COLO829 (cell line): Measurements from ENCODE around the gene TTC31.
A peak's percentile ranks its signal among the peaks of the same experiment; 100 is the strongest.
"Not testable (repeated sequence)": the region's sequence is repeated elsewhere in the genome, so short reads cannot be mapped to it uniquely, and the experiment has no call there.

Experiments used
- DNase-seq: peaks from one replicate; pipeline ENCODE4 v3.0.0; 2012; ENCODE audit warnings: low spot score

The TTC31 gene

DNA sequence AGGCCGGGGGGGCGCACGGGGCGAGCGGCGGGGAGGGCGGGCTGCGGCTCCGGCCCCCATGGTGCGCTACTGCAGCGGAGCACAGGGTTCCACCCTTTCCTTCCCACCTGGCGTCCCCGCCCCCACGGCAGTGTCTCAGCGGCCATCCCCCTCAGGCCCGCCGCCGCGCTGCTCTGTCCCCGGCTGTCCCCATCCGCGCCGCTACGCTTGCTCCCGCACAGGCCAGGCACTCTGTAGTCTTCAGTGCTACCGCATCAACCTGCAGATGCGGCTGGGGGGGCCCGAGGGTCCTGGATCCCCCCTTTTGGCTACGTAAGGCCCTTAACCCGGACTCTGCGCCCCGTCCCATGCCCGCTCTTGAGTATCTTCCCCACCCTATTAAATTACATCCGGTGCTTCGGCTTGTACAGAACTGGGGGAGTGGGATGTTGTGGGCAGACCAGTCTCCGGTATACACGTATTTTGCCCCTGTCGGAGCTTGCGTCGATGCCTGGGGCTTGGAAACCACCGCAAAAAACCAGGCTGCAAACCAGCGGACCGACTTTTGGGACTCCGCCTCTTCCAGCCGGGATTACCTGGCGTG is 25.2 kb upstream of the TTC31 start:
- DNase-seq = no peak

DNA sequence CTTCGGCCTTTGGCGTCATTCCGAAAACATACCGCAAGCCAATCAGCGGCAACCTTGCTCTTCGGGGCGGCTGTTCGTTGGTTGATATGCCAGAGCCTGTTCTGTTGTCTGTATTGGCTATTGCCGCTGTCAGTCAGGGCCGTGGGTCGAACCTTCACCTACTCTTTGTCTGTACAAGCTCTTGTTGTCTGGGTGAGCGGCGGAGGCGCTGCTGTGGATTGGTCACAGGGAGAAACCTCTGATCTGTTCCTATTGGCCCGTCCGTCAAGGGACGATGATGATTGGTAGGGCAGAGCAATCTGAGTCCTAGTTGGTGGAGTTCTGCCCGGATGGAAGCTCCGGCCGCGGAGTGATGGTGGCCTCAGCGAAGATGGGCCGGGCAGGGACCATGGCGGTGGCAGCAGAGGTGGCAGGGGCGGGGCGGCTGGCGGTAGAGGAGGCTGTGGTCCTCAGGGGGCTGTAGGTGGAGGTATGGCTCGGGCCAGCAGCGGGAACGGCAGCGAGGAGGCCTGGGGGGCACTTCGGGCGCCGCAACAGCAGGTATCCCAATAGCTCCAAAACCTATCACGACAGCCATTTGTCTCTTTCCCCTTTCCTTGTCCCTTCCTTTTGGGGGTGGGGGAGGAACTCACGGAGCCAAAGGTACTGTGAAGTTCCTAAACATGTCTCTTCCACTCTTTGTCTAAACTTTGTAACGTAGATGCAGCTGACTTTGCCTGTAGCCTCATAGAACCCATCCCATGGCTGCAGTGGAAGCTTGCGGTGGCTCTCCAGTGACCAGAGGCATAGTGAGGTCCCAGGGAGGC is 24.5 kb upstream of the TTC31 start, which contains the start of gene WBP1:
TSS of gene WBP1 (plus strand) at position 307 of the 806 bp plus-strand sequence. CDS start at position 472, 165 bp downstream.
- peak; percentile 95 for DNase-seq

DNA sequence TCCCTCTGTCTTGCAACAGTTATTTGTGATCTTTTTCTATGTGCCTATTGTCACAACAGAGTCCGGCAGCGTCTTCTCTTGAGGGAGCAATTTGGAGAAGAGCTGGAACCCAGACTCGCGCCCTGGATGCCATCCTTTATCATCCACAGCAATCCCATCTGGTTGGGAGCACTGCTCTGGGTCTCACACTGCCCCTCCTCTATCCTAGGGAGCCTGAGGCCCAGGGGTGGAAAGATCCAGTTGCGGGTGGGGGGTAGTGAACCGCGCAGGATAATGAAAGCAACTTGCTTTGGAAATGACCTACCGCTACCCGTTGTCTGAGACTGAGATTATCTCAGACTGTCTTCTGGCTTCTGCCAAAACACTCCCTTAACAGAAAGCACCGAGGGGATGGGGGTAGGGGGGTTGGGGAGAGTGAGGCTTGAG is 23.9 kb upstream of the TTC31 start:
- DNase-seq = no peak

DNA sequence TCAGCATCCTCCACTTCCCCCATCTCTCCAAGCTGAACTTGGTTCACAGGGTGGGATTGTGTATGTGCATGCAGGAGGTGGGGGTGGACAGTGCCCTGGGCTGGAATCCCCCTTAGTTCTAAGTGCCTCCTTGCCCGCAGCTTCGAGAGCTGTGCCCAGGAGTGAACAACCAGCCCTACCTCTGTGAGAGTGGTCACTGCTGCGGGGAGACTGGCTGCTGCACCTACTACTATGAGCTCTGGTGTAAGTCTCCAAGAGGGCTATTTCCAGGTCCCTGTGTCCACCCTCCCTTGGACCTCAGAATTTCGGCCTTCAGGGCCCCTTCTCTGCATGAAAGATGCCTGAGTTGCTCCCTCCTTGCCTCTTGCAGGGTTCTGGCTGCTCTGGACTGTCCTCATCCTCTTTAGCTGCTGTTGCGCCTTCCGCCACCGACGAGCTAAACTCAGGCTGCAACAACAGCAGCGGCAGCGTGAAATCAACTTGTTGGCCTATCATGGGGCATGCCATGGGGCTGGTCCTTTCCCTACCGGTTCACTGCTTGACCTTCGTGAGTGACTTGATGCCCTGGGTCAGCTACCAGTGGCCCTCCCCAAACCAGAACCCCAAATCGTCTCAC is 23.3 kb upstream of the TTC31 start:
- not testable (repeated sequence) for DNase-seq

DNA sequence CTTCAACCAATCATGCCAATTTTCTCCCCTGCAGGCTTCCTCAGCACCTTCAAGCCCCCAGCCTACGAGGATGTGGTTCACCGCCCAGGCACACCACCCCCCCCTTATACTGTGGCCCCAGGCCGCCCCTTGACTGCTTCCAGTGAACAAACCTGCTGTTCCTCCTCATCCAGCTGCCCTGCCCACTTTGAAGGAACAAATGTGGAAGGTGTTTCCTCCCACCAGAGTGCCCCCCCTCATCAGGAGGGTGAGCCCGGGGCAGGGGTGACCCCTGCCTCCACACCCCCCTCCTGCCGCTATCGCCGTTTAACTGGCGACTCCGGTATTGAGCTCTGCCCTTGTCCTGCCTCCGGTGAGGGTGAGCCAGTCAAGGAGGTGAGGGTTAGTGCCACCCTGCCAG is 22.7 kb upstream of the TTC31 start:
- not testable (repeated sequence) for DNase-seq

DNA sequence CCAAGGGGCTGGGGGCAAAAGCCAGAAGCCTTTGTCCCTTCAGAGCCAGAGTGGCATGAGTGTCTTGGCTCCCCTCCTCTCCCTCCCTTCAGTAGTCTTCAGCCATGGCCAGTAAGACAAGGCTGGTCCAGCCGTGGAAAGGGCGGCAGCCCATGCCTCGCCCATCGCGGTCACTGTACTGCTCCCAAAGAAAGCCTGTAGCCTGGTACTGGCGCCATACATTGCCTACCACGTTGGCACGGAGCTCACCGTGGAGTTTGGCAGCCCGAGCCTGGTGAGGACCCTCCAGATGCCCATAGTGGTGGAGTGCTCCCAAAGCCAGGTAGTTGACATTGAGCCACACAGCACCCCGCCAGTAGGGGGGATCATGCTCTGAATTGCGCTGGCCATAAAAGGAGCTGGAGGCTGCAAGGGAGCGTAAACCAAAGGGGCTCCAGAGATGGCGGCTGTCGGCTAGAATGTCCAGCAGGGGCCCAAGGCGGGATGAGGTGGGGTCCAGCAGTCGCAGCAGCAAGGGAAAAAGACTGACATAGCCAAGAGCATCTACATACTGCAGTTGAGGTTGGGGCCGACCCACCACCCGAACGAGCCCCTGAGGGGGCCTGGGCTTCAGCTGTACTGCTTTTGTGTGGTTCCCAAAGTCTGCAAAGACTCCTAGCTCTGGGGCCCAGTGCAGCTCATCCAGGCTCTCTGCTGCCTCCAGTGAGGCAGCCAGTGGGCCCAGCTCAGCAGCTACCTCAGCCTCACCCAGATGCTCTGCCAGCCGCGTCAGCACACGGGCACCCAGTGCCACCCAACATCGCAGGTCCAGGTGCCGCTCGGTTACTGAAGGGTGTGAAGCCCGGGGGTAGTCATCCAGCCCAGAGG is 21.5 kb upstream of the TTC31 start:
- DNase-seq = no peak

DNA sequence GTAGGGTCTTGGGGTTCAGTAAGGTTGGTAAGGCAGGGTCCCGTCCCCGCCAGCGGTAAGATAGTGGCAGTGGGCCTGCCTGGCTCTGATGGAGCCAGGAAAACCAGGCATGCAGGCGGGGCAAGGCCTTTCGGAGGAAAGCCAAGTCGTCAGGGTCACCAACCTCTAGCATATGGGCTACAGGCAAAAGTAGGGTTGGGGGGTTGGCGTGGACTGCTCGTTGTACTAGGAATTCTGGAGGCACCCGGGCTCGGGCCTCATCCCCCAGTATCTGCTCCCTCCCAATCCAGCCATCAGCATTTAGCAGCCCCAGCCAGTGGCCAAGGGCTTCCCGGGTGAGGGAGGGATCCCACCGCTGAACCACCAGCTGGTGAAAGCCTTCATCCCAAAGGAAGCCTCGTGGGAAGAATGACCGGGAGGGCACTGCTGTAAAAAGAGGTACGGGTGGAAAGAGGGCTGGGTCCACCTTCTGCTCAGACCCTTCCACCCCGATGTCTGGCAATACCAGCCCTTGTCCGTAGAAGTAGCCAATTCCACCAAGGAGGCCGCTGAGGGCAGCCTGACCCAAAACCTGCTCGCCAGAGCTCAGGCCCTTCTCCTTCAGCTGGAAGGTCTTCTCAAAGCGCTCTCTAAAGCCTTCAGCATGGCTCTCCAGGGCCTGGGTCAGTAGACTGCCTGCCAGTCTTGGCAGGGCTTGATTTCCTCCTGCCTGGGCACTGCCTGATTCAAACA is 20.7 kb upstream of the TTC31 start:
- no peak for DNase-seq

DNA sequence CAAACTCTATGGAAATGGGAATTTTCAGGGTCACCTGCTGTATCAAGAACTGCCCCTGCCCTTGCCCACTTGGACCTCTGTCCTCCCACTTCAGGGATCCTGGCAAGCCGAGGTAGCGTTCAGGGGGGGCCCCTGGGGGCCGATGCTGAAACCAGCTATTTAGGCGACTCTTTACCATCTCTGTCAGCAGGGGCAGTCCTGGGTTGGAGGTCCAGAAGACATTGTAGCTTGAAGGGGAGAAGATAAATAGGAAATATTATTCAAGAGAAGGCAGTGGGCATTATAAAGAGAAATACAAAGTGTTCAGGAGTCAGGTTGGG is 20.1 kb upstream of the TTC31 start:
- DNase-seq = no peak

DNA sequence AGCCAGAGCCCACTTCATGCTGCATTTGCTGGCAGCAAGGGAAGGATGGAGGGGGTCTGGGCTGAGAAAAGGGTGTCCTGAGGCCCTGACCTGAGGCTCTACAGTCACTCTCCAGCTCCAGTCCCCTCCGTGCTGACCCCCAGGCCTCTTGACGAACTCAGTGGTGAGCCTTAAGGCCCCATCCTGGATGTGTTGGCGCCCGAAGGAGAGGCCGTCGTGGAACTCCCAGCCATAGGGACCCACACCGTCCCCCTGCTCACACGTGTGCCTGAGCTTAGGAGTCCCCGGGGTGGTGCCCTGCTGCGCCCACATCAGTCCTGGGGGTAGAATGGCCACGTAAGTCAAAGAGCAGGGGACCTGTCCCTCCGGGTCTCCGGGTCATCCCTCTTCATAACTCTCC is 18.5 kb upstream of the TTC31 start:
- DNase-seq = no peak

DNA sequence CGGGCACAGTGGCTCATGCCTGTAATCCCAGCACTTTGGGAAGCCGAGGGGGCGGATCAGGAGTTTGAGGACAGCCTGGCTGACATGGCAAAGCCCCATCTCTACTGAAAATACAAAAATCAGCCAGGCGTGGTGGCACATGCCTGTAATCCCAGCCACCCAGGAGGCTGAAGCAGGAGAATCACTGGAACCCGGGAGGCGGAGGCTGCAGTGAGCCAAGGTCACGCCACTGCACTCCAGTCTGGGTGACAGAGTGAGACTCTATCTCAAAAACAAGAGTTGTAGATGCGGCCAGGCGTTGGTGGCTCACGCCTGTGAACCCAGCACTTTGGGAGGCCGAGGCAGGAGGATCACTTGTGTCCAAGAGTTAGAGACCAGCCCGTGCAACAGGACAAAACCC is 12.1 kb upstream of the TTC31 start:
- not testable (repeated sequence) for DNase-seq

DNA sequence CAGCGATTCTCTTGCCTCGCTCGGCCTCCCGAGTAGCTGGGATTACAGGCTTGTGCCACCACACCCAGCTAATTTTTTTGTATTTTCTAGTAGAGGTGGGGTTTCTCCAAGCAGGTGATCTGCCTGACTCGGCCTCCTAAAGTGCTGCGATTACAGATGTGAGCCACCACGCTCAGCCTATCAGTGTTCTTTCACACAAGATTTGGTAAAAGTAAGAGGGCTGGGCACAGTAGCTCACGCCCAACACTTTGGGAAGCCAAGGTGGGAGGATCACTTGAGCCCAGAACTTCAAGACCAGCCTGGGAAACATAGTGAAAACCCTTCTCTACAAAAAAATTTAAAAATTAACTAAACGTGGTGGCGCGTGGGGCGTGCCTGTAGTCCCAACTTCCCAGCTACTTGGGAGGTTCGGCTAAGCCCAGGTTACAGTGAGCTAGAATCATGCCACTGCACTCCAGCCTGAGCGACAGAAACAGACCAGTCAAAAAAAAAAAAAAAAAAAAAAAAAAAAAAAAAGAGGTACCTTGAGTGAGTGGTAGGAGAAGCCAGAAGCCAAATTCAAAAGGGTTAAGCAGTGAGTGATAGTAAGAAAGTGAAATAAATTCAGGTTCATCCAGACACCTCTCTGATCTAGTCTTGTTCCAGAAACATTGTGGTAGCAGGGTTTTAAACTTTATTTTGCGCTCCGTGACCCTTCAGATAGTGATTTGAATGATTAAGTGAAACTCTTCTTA is 11.4 kb upstream of the TTC31 start:
- DNase-seq = no peak

DNA sequence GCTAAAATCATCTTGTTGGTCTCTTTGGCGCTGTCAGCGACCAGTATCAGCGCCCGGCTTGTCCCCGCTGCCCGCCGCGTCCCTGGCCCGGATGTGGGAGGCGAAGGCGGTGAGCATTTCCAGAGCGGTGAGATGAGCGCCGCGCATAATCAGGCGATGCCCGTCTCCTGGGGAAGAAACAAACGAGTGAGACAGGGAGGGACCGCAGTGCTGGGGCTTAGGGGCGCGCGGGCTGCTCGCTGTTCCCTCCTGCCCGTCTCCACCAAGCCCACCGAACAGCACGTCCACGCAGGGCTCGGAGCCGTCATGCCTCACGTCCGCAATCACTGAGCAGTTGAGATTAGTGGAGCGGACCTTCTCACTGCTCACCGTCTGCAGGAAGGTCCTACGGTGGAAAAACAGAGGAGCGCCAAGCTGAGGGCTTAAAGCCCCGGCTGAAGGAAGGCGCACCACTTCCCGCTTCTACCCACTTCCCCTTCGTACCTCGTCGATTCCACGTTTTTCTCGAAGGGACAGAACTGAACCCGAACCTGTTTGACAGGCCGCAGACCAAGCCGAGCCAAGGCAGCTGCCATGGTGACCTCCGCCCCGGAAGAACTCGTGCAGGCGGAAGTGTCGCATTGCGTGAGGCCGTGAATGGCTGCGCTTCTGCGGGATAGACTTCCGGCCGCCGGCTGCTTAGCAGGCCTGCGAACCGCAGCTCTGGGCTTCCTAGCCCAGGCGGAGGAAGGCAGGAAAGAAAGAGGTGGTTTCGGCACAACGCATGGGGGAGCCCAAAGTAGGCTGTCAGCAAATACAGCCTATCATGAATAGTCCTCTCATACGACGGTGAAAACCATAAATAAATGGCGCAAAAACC is 10.6 kb upstream of the TTC31 start, which contains the start of gene MRPL53:
TSS of gene MRPL53 (minus strand) at position 595 of the 859 bp plus-strand sequence. CDS start at position 575, 20 bp downstream.
- DNase-seq = peak; percentile 47

DNA sequence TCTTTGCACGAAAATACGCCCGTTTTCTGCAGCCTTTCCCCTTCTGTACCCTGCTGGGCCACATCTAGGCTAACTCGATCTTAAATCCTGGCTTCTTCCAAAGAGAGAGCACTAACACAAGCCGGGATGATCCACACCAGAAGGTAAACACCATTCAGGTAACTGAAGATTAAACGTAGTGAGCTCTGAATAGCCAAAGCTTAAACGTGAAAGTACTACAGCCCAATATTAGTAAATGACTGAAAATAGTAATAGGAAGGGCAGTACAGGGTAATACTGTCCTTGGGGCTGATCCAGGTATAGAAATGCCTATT is 10.0 kb upstream of the TTC31 start:
- no peak for DNase-seq

DNA sequence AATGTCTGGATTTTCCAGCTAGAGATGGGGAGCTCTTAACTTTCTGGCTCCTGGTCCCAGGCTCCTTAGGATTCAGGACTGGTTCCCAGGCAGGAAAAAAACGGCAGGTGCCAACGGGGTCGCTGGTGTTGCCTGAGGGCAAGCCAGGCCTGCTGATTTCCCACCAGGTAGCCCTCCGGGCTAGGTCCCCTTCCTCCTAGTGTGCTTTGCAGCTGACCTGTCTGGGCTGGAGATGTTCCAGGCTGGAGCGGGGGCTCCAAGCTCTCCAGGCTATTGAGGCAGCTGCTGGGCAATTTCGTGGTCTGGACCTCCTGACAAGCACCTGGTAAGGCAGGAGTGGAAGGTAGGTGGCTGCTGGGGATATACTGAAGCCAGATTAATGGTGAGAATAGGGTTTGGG is 8.4 kb upstream of the TTC31 start:
- DNase-seq = no peak

DNA sequence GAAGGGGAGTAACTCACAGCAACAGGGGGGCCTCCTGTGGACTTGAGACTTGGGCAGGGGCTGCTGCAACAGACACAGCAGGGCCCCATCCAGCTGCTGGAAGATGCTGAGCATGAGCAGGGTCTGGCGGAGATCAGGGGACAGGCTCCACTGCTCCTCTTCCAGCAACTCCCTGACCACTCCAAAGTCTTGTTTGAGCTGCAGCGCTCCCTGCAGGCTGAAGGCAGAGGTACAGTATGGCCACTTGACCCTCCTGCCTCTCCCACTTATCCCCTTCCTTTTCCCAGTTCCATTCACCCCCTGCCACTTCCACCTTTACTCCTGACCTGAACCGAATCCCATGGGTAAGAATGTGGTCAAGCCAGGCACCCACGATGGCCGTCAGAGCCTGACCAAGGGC is 8.0 kb upstream of the TTC31 start:
- no peak for DNase-seq

DNA sequence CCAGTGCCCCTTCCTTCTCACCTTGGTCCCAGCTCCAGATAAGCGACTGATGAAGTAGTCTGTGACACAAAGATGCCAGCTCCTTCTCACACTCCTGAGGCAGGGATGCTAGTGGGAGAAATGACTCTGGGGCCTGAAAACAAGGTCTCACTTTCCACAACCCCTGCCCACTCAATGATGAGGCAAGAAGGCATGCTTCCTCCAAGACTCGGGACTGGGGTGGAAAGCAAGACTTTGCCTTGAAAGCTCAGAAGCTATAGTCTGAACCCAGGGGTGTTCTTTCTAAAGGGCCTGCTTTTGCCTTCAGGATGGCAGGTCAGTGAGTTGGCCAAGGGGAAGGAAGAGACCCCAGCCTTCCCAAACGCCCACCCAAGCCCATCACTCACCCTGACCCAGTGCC is 1.4 kb upstream of the TTC31 start:
- DNase-seq = no peak

DNA sequence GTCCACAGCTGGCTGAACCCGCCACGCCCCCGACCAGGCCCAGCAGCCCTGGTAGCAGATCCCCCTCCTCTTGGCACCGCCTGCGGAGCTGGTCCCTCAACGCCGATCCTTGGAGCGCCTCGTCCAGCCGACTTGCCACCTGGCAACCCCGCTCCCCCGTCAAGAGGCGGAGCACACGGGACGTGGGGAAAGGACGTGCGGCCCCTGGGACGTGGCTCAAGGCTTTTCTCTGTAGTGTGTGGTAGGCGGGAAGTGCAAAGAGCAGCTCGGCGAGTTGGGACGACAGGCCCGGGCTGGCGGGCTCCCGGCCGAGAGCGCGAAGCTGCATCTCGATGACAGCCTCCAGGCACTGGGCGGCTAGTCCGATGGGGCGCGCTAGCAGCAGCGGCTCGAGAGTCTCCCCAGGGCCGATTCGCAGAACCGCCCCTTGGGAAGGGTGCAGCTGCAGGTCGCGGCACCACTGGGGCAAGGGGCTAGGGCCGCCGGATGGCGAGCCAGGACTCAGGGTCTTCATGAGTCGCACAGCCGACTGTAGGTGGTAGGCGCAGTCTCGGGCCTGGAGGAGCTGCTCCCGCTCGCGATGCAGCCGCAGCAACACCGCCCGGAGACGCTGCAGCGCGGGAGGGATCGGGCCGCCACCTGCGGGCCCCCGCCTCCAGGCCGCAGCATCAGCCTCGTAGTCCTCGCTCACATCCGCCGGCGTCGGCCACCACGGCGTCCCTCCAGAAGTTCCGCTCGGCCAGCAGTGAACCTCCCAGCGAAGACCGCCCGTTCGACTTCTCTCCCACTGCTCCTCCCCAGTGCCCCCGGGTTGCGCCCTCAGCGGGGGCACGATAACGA is 700 bp upstream of the TTC31 start:
- DNase-seq = no peak

DNA sequence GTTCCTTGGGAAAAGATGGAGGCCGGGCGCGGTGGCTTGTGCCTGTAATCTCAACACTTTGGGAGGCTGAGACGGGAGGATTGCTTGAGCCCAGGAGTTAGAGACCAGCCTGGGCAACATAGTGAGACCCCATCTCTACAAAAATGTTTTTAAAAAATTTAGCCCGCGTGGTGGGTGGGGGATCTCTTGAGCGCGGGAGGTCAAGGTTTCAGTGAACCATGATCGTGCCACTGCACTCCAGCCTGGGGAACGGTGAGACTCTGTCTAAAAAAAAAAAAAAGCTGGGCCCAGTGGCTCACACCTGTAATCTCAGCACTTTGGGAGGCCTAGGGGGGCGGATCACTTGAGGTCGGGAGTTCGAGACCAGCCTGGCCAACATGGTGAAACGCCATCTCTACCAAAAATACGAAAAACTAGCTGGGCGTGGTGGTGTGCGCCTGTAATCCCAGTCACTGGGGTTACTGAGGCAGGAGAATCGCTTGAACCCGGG is 839 bp downstream of the TTC31 start:
- DNase-seq = not testable (repeated sequence)

DNA sequence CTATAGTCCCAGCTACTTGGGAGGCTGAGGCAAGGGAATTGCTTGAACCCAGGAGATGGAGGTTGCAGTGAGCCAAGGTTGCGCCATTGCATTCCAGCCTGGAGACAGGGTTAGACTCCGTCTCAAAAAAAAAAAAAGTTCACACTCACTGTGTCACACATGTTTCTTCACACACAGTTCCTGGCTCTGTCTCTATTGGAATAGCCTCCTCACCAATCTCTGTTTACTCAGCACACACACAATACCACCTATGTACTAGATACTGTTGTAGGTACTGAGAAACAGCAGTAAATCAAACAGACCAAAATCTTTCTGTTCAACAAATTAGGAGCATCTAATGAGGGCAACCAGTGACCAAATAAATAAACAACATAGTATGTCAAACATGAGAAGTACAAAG is 3.3 kb downstream of the TTC31 start:
- no peak for DNase-seq
